WERI-Rb-1 (cell line): ENCODE measurements around the gene CDH10.
A peak's percentile ranks its signal among the peaks of the same experiment; 100 is the strongest.

ENCODE experiments used
- DNase-seq: peaks from one replicate; pipeline ENCODE4 v3.0.0-alpha.2; 2020
- H3K27ac ChIP-seq: fragments of 250-450 bp; sonication (Bioruptor Pico); 2 replicates; pipeline ENCODE4 v1.5.1; 2020; ENCODE audit warnings: mild to moderate bottlenecking, moderate library complexity
- H3K27me3 ChIP-seq: fragments of 250-450 bp; sonication (Bioruptor Pico); 2 replicates; pipeline ENCODE4 v1.5.1; 2021; ENCODE audit warnings: mild to moderate bottlenecking, low read depth, moderate library complexity; ENCODE audit not compliant: insufficient read depth, severe bottlenecking
- H3K36me3 ChIP-seq: fragments of 250-450 bp; sonication (Bioruptor Pico); 2 replicates; pipeline ENCODE4 v1.5.1; 2020; ENCODE audit warnings: mild to moderate bottlenecking, moderate library complexity
- H3K4me3 ChIP-seq: 2 replicates; pipeline ENCODE4 v1.5.1; 2011; ENCODE audit warnings: low read depth, mild to moderate bottlenecking, control low read depth, low read length
- H3K9me3 ChIP-seq: fragments of 250-450 bp; sonication (Bioruptor Pico); 2 replicates; pipeline ENCODE4 v1.5.1; 2021; ENCODE audit warnings: mild to moderate bottlenecking, moderate library complexity; ENCODE audit not compliant: severe bottlenecking
- CTCF ChIP-seq: IDR thresholded peaks from 2 replicates; pipeline ENCODE4 v1.5.1; 2011; ENCODE audit warnings: low read depth, mild to moderate bottlenecking, control low read depth, inconsistent platforms, low read length

The CDH10 gene

DNA sequence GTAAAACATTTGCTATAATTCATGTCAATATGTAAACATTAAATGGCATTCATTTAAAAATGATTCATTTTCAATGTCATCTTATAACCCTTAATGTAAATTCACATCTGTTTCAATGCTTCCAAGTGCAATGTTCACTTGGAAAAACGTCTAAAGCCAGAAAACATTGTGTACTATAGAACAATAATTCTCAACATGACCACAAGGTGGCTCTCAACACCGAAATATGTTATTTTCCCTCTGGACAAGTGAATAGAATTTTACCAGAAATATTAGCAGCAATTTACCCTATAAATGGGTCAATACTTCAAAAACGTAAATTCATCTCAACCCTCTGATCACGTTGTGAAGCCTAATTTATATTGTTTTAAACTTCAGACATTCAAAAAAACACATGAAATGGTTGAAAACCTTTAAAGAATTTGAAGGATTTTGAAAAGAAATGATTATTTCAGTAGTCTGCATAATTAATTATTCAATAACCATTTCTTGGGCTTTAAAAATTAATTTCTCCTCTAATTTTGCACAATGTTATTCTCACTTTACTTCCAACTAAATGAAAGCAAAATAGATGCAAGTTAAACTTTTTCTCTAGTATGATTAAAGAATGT, 11.0 kb downstream of the CDH10 start:
- peak; percentile 33; the same call in 1 of the 2 replicates for TF ChIP-seq CTCF
- H3K27ac ChIP-seq = no peak overlapping the region
- H3K4me3 ChIP-seq = no peak overlapping the region
- no peak for DNase-seq
- no peaks in the 10 kb centered on the region for H3K36me3 ChIP-seq
- no peaks in the 10 kb centered on the region for H3K27me3 ChIP-seq
- H3K9me3 ChIP-seq = no peaks in the 10 kb centered on the region

GRCh38 chr5:24632353-24632752, 12.4 kb downstream of the CDH10 start:
- no peak for TF ChIP-seq CTCF
- no peak for DNase-seq
- no peaks in the 10 kb centered on the region for H3K27me3 ChIP-seq
- no peaks in the 10 kb centered on the region for H3K36me3 ChIP-seq
- no peaks in the 10 kb centered on the region for H3K9me3 ChIP-seq
- no peak overlapping the region for H3K27ac ChIP-seq
- H3K4me3 ChIP-seq = no peak overlapping the region

GRCh38 chr5:24630918-24631317, 13.9 kb downstream of the CDH10 start:
- H3K9me3 ChIP-seq = no peaks in the 10 kb centered on the region
- H3K27me3 ChIP-seq = no peaks in the 10 kb centered on the region
- no peaks in the 10 kb centered on the region for H3K36me3 ChIP-seq
- DNase-seq = no peak
- TF ChIP-seq CTCF = no peak
- no peak overlapping the region for H3K4me3 ChIP-seq
- H3K27ac ChIP-seq = no peak overlapping the region

DNA sequence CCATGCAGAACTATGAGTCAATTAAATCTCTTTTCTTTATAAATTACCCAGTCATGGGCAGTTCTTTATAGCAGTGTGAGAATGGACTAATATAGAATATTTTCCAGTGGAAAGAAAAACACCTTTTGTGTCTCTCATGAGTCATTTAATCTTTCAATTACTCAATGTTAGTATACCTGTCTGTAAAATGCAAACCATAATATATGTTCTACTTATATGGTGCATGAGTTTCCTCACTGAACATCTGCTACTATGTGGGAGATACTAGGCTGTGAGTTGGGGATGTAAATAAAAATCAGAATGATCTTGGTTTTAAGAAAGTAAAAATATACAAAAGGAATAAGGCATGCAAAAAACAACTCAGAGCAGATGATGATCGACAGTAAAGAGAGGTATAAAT, 15.0 kb downstream of the CDH10 start:
- Histone ChIP-seq H3K27me3 (no peaks in the 10 kb centered on the region), H3K27ac (no peak overlapping the region), H3K9me3 (no peaks in the 10 kb centered on the region), H3K4me3 (no peak overlapping the region), H3K36me3 (no peaks in the 10 kb centered on the region)
- TF ChIP-seq CTCF = no peak
- DNase-seq = no peak

DNA sequence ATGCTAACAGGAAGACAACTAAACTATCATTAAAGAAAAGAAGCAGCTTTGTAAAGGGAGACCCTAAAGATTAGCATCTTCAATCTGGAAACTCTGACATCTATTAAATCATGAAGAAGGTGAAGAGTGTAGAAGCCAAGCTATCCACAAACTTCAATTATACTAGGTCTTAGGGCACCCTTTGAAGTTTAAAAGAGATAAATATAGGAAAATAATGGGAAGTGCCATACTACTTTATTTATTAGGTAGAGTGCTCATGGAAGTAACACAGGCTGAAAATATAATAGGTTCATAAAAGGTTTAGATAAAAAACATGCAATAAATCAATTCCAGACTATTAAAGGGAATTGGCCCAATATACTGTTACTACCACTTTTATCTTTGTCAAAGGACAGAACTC, 19.9 kb downstream of the CDH10 start:
- Histone ChIP-seq H3K27me3 (no peaks in the 10 kb centered on the region), H3K36me3 (no peaks in the 10 kb centered on the region), H3K27ac (no peak overlapping the region), H3K9me3 (no peaks in the 10 kb centered on the region), H3K4me3 (no peak overlapping the region)
- no peak for DNase-seq
- no peak for TF ChIP-seq CTCF

DNA sequence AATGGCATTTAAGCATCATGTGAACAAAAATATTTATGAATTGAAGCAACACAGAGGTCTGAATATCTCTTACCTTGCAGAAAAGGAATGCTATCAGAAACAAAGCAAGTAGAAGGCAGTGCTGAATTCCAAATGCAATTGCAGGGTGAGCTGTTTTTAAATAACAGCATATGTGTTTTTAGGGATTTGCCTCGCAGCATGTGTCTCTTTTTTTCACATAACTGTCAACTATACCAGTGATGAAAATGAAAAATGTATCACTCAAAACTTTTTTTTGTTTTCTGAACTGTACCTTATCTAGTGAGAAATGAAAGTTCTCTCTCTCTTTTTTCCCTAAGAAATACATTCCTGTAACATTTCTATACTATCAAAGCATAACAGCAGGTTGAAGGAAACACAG, 21.2 kb downstream of the CDH10 start:
- H3K4me3 ChIP-seq = no peak overlapping the region
- no peak for TF ChIP-seq CTCF
- H3K27ac ChIP-seq = no peak overlapping the region
- no peaks in the 10 kb centered on the region for H3K9me3 ChIP-seq
- no peak for DNase-seq
- no peaks in the 10 kb centered on the region for H3K27me3 ChIP-seq
- H3K36me3 ChIP-seq = no peaks in the 10 kb centered on the region
